Anterior cingulate cortex (tissue), 58 donors: ENCODE results near the gene PRKG1.

ENCODE experiments used
- DNase-seq, 58 donors: peaks; one replicate each; lab custom pipeline; 2025; lab: John Stamatoyannopoulos, UW

PRKG1 gene

GRCh38 chr10:51926337-51926736, 852.0 kb downstream of the PRKG1 start:
- peak in 5 of 58 donors; percentile 3 to 42 (median 8) for DNase-seq

GRCh38 chr10:51928162-51928561, 853.9 kb downstream of the PRKG1 start:
- no peak for DNase-seq

GRCh38 chr10:51932530-51932929, 858.2 kb downstream of the PRKG1 start:
- DNase-seq, result no peak

- no peak for DNase-seq
Observed at GRCh38 chr10:51934373-51934772, 860.1 kb downstream of the PRKG1 start.

- DNase-seq, result no peak
Observed at GRCh38 chr10:51935341-51935740, 861.1 kb downstream of the PRKG1 start.

- DNase-seq, result no peak
Observed at GRCh38 chr10:51937308-51938140, 863.2 kb downstream of the PRKG1 start.

- DNase-seq, result no peak
Observed at GRCh38 chr10:51950371-51950995, 876.2 kb downstream of the PRKG1 start.

- DNase-seq, result no peak
Observed at GRCh38 chr10:51950996-51951555, 876.8 kb downstream of the PRKG1 start.

- DNase-seq, result no peak
Observed at GRCh38 chr10:51951601-51952000, 877.3 kb downstream of the PRKG1 start.

- no peak for DNase-seq
Observed at GRCh38 chr10:51952056-51952455, 877.8 kb downstream of the PRKG1 start.

GRCh38 chr10:51955696-51956095, 881.4 kb downstream of the PRKG1 start:
- DNase-seq, result no peak

- no peak for DNase-seq
Observed at GRCh38 chr10:51956822-51957221, 882.5 kb downstream of the PRKG1 start.

GRCh38 chr10:51960494-51960895, 886.2 kb downstream of the PRKG1 start:
- peak in 8 of 58 donors; percentile 3 to 48 (median 12) for DNase-seq

GRCh38 chr10:51961401-51961800, 887.1 kb downstream of the PRKG1 start:
- DNase-seq, result no peak

- DNase-seq, result no peak
Observed at GRCh38 chr10:51964630-51965029, 890.3 kb downstream of the PRKG1 start.

GRCh38 chr10:51965451-51965850, 891.2 kb downstream of the PRKG1 start:
- no peak for DNase-seq

- DNase-seq, result no peak
Observed at GRCh38 chr10:51972733-51973346, 898.6 kb downstream of the PRKG1 start.

- no peak for DNase-seq
Observed at GRCh38 chr10:51980752-51981151, 906.5 kb downstream of the PRKG1 start.

- no peak for DNase-seq
Observed at GRCh38 chr10:51981731-51982130, 907.4 kb downstream of the PRKG1 start.

GRCh38 chr10:51983481-51983880, 909.2 kb downstream of the PRKG1 start:
- no peak for DNase-seq

GRCh38 chr10:51985336-51985735, 911.0 kb downstream of the PRKG1 start:
- DNase-seq, result no peak
